Activated naive CD4-positive, alpha-beta T cell treated with anti-CD3 and anti-CD28 coated beads, Interleukin-2, amount 50 U/mL, for 72 hours (primary cell): ENCODE data around the gene TPRN. TPM values are rescaled to one million over a fixed set of nuclear protein-coding genes. Genes with fewer than 3 reads are reported as not detected.
A peak's percentile ranks its signal among the peaks of the same experiment; 100 is the strongest.

Source experiments
- ATAC-seq, 2 donors: fragments of 150-1000 bp; cut with Tn5 transposase; 2 replicates each; pipeline ENCODE4 v1.10.0; 2021; ENCODE audit warnings: mild to moderate bottlenecking in 2 of 2, moderate library complexity in 2 of 2
- DNase-seq, 2 donors: peaks; one replicate each; pipeline ENCODE4 v3.0.0; 2021 to 2022; ENCODE audit warnings: low spot score in 2 of 2
- H3K27ac Mint-ChIP-seq, 2 donors: one replicate each; pipeline ENCODE4 v1.8.0; 2022; ENCODE audit warnings: mild to moderate bottlenecking in 2 of 2, mixed read lengths in 2 of 2
- H3K36me3 Mint-ChIP-seq, 2 donors: one replicate each; pipeline ENCODE4 v1.8.0; 2022; ENCODE audit warnings: mixed read lengths in 2 of 2
- H3K9me3 Mint-ChIP-seq, 2 donors: one replicate each; pipeline ENCODE4 v1.8.0; 2022; ENCODE audit warnings: mixed read lengths in 2 of 2
- total RNA-seq, 2 donors: library from RNA; stranded (reverse); gene quantifications; one replicate each; pipeline ENCODE4 v1.2.3, GENCODE V29; 2022

The TPRN gene
- total RNA-seq, 2 donors from 2014 or later, result 5.7 to 7.3 TPM

- no peaks in the 10 kb centered on the region for H3K9me3 Mint-ChIP-seq
- H3K36me3 Mint-ChIP-seq, result no peaks in the 10 kb centered on the region
- DNase-seq (no peak), ATAC-seq (no peak)
- H3K27ac Mint-ChIP-seq, result no peak overlapping the region
Measured at GRCh38 chr9:137228968-137229896, 28.7 kb upstream of the TPRN start.

GRCh38 chr9:137228506-137228967 is 28.0 kb upstream of the TPRN start:
- ATAC-seq (no peak), DNase-seq (no peak)
- H3K9me3 Mint-ChIP-seq, result no peaks in the 10 kb centered on the region
- no peaks in the 10 kb centered on the region for H3K36me3 Mint-ChIP-seq
- no peak overlapping the region for H3K27ac Mint-ChIP-seq

- ATAC-seq (no peak), DNase-seq (no peak)
- Mint-ChIP-seq H3K27ac (peak overlapping the region in 1 of 2 donors; percentile 16), H3K36me3 (no peaks in the 10 kb centered on the region), H3K9me3 (no peaks in the 10 kb centered on the region)
Measured at GRCh38 chr9:137227853-137228505, 27.4 kb upstream of the TPRN start.

GRCh38 chr9:137227054-137227852 is 26.7 kb upstream of the TPRN start, which contains the start of gene RNF224:
Gene RNF224 (plus strand): TSS chr9:137227502. CDS start chr9:137228336, 834 bp downstream.
- Mint-ChIP-seq H3K27ac (peak within 1 kb of the TSS in 1 of 2 donors; percentile 16), H3K9me3 (no peaks in the 10 kb centered on the region), H3K36me3 (no peaks in the 10 kb centered on the region)
- ATAC-seq (peak; percentile 41 to 55), DNase-seq (peak; percentile 77 to 86)

GRCh38 chr9:137226338-137227053 is 26.0 kb upstream of the TPRN start:
- ATAC-seq, result no peak
- Mint-ChIP-seq H3K36me3 (no peaks in the 10 kb centered on the region), H3K27ac (no peak overlapping the region), H3K9me3 (no peaks in the 10 kb centered on the region)
- DNase-seq, result no peak

- no peaks in the 10 kb centered on the region for H3K36me3 Mint-ChIP-seq
- no peaks in the 10 kb centered on the region for H3K9me3 Mint-ChIP-seq
- DNase-seq (no peak), ATAC-seq (no peak)
- no peak overlapping the region for H3K27ac Mint-ChIP-seq
Measured at GRCh38 chr9:137225699-137226331, 25.3 kb upstream of the TPRN start.

GRCh38 chr9:137224830-137225694 is 24.5 kb upstream of the TPRN start, which contains the start of gene CYSRT1:
Gene CYSRT1 (plus strand): TSS chr9:137225174. CDS start chr9:137225622, 448 bp downstream.
- Mint-ChIP-seq H3K36me3 (no peaks in the 10 kb centered on the region), H3K27ac (peak within 1 kb of the TSS; percentile 55 to 57), H3K9me3 (no peaks in the 10 kb centered on the region)
- ATAC-seq (no peak), DNase-seq (no peak)

GRCh38 chr9:137223078-137223970 is 22.8 kb upstream of the TPRN start:
- DNase-seq (peak; percentile 98), ATAC-seq (peak; percentile 84 to 89)
- Mint-ChIP-seq H3K36me3 (no peaks in the 10 kb centered on the region), H3K9me3 (no peaks in the 10 kb centered on the region), H3K27ac (peak overlapping the region; percentile 36 to 57)

- Mint-ChIP-seq H3K9me3 (no peaks in the 10 kb centered on the region), H3K36me3 (no peaks in the 10 kb centered on the region), H3K27ac (peak within 1 kb of the TSS; percentile 36 to 57)
- peak in 1 of 2 donors; percentile 7 for ATAC-seq
- no peak for DNase-seq
Measured at GRCh38 chr9:137222190-137223077, 21.9 kb upstream of the TPRN start, which contains the start of gene RNF208. Gene RNF208 (minus strand): TSS chr9:137222240. CDS start chr9:137221212, 1,028 bp downstream.

GRCh38 chr9:137221506-137222111 is 21.1 kb upstream of the TPRN start:
- ATAC-seq (no peak), DNase-seq (no peak)
- Mint-ChIP-seq H3K9me3 (no peaks in the 10 kb centered on the region), H3K36me3 (no peaks in the 10 kb centered on the region), H3K27ac (no peak overlapping the region)

- Mint-ChIP-seq H3K9me3 (no peaks in the 10 kb centered on the region), H3K27ac (no peak overlapping the region), H3K36me3 (no peaks in the 10 kb centered on the region)
- DNase-seq (no peak), ATAC-seq (no peak)
Measured at GRCh38 chr9:137221095-137221505, 20.6 kb upstream of the TPRN start.

GRCh38 chr9:137220317-137221094 is 20.0 kb upstream of the TPRN start:
- DNase-seq (no peak), ATAC-seq (no peak)
- H3K36me3 Mint-ChIP-seq, result no peaks in the 10 kb centered on the region
- H3K27ac Mint-ChIP-seq, result no peak overlapping the region
- H3K9me3 Mint-ChIP-seq, result no peaks in the 10 kb centered on the region
